ENCODE results near the gene SNRPB.

DNA sequence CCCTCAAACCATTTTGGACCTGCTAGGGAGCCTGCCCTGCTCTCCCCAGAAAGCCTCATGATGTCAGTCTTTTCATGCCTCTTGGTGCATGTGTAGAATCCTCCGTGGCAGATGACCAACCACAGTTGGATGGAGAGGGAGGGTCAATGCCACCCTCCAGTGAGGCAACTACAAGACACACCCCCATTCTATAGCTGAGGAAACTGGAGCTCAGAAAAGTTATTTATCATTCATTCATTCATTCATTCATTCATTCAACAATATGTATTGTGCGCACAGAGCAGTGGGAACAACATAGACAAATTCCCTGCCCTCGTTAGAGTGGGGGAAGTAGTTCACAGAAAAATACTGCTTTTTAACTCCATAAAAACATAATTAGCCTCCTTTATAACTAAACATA is 16.8 kb downstream of the SNRPB start:
- TF ChIP-seq CTCF (IDR thresholded peaks at IDR 0.05): no peak
- TF ChIP-seq EP300 (IDR thresholded peaks at IDR 0.05): no peak
- TF ChIP-seq POLR2A (IDR thresholded peaks at IDR 0.05; ENCODE audit: low read depth): no peak
